ENCODE measurements around the gene FHOD1.
A peak's percentile ranks its signal among the peaks of the same experiment; 100 is the strongest.

The FHOD1 gene

DNA sequence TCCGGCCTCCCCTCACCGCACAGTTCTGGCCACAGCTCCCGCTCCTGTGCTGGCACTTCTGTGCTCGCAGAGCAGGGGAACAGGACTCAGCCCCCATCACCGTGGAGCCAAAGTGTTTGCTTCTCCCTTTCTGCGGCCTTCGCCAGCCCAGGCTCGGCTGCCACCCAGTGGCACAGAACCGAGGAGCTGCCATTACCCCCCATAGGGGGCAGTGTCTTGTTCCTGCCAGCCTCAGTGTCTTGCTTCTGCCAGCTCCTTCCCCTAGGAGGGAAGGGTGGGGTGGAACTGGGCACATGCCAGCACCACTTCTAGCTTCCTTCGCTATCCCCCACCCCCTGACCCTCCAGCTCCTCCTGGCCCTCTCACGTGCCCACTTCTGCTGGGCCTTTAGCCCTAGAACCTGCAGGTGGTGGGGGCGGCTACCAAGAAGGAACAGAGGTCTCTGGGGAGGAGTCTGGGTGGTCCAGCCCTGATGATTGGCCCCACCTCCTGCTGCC is 49.0 kb downstream of the FHOD1 start:
- no peak overlapping the region for H3K4me3 ChIP-seq (ENCODE audit: low read depth, low read length)
- TF ChIP-seq, protein P1, sequence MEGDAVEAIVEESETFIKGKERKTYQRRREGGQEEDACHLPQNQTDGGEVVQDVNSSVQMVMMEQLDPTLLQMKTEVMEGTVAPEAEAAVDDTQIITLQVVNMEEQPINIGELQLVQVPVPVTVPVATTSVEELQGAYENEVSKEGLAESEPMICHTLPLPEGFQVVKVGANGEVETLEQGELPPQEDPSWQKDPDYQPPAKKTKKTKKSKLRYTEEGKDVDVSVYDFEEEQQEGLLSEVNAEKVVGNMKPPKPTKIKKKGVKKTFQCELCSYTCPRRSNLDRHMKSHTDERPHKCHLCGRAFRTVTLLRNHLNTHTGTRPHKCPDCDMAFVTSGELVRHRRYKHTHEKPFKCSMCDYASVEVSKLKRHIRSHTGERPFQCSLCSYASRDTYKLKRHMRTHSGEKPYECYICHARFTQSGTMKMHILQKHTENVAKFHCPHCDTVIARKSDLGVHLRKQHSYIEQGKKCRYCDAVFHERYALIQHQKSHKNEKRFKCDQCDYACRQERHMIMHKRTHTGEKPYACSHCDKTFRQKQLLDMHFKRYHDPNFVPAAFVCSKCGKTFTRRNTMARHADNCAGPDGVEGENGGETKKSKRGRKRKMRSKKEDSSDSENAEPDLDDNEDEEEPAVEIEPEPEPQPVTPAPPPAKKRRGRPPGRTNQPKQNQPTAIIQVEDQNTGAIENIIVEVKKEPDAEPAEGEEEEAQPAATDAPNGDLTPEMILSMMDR (IDR thresholded peaks at IDR 0.05; ENCODE audit: low read depth, low read length), result peak; percentile 47; the same call in 1 of the 2 replicates

DNA sequence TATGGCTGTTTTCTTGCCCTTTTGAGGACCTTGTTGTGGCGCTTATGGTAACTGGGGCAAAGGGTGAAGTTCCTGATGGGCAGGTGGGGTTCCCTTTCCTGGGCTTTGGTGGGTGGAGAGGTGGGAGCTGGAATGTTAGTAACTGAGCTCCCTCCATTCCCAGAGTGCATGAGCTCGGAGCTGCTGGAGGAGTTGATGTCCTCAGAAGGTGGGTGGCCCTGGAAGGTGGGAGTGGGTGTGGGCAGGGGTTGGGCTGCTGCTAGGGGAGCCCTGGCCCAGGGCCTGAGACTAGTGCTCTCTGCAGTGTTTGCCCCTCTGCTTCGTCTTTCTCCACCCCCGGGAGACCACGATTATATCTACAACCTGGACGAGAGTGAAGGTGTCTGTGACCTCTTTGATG is 49.6 kb downstream of the FHOD1 start:
- TF ChIP-seq, protein P1 (IDR thresholded peaks at IDR 0.05; ENCODE audit: low read depth, low read length), result no peak
- no peak overlapping the region for H3K4me3 ChIP-seq (ENCODE audit: low read depth, low read length)

DNA sequence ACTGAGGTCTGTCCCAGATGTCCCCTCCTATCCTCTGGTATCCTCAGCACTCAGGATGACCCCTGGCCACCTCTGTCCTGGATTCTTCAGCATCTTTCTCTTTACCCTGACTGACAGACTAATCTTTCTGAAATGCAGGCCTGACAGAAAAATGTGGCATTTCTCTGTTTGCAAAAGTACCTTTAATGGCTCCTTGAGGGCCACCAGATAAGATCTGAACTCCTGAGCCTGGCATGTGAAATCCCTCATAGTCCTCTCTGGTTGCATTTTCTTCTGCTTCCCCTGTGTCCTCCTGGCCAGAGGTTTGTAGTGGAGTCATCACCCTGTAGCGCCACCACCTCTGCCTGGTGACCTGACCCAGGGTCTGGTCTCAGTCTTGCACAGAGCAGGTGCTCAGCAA is 50.4 kb downstream of the FHOD1 start:
- TF ChIP-seq, protein P1 (IDR thresholded peaks at IDR 0.05; ENCODE audit: low read depth, low read length), result no peak
- H3K4me3 ChIP-seq (ENCODE audit: low read depth, low read length), result no peak overlapping the region

DNA sequence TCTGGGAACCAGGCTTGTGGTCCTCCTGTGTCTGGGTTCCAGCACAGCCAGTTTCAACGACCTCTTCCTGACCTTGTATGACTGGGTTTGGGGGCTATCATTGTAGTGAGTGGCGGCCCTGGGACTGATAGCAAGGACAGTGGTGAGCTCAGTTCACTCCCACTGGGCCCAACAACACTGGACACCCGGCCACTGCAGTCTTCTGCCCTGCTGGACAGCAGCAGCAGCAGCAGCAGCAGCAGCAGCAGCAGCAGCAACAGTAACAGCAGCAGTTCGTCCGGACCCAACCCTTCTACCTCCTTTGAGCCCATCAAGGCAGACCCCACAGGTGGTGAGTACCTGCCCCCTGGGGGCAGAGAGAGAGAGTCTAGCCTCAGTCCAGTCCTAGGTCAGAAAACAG is 51.6 kb downstream of the FHOD1 start:
- no peak overlapping the region for H3K4me3 ChIP-seq (ENCODE audit: low read depth, low read length)
- TF ChIP-seq, protein P1 (IDR thresholded peaks at IDR 0.05; ENCODE audit: low read depth, low read length), result no peak

DNA sequence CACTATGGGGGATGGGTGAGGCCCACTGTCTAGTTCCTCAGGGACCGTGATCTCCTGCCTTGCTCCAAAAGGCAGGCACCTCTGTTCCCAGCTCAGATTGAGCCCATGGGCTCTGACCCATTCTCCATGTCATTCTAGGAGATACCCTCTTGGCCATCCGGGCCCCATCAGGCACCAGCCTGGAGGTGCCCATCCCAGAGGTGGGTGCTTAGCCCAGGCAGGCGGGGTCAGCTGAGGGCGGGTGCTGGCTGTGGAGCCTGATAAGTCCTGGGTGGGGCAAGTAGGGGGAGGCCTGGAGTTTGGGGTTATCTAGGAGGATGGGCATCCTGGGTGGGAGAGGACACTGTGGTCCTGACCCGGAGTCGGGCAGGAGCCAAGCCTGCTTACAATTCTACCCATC is 53.0 kb downstream of the FHOD1 start:
- no peak overlapping the region for H3K4me3 ChIP-seq (ENCODE audit: low read depth, low read length)
- TF ChIP-seq, protein P1 (IDR thresholded peaks at IDR 0.05; ENCODE audit: low read depth, low read length), result no peak

DNA sequence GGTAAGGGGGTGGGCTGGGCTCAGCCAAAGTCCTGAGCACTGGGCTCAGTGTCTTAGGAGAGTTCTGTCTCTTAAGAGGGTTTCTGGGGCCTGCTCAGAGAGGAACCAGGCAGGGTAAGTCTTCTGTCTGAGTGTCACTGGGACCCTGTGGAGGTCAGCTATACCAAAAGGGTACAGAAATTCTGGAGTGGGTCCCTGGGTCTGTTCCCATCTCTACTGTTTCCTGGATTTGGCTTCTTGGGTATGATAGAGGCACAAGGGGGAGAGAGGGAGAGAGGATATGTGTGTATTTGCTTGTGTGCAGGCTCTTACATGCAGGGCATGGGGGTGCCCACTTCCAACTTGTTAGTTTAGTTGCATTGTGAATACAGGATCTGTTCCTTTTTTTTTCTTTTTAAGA is 53.7 kb downstream of the FHOD1 start:
- peak overlapping the region; percentile 97 for H3K4me3 ChIP-seq (ENCODE audit: low read depth, low read length)
- TF ChIP-seq, protein P1 (IDR thresholded peaks at IDR 0.05; ENCODE audit: low read depth, low read length), result no peak

DNA sequence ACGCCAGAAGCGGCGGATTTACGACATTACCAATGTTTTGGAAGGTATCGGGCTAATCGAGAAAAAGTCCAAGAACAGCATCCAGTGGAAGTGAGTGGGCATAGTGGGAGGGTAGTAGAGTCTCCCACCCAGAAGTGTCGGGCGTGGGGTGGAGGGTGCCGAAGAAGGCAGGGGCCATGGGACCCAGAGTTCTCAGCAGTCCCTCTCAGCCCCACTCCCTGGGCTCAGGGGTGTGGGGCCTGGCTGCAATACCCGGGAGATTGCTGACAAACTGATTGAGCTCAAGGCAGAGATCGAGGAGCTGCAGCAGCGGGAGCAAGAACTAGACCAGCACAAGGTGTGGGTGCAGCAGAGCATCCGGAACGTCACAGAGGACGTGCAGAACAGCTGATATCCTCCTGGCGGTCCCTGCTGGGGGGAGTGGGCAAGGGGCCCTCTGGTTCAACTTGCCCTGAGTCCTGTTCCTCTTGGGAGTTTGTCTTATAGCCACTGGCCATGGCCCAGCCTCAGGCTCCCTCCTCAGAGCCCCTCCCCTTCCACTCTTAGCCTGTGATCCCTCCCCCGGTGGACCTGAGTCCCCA is 54.4 kb downstream of the FHOD1 start:
- TF ChIP-seq, protein P1 (IDR thresholded peaks at IDR 0.05; ENCODE audit: low read depth, low read length), result no peak
- H3K4me3 ChIP-seq (ENCODE audit: low read depth, low read length), result peak overlapping the region; percentile 97
